Measurements from ENCODE around the gene CAPN13.

CAPN13 gene, protein sequence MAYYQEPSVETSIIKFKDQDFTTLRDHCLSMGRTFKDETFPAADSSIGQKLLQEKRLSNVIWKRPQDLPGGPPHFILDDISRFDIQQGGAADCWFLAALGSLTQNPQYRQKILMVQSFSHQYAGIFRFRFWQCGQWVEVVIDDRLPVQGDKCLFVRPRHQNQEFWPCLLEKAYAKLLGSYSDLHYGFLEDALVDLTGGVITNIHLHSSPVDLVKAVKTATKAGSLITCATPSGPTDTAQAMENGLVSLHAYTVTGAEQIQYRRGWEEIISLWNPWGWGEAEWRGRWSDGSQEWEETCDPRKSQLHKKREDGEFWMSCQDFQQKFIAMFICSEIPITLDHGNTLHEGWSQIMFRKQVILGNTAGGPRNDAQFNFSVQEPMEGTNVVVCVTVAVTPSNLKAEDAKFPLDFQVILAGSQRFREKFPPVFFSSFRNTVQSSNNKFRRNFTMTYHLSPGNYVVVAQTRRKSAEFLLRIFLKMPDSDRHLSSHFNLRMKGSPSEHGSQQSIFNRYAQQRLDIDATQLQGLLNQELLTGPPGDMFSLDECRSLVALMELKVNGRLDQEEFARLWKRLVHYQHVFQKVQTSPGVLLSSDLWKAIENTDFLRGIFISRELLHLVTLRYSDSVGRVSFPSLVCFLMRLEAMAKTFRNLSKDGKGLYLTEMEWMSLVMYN

DNA sequence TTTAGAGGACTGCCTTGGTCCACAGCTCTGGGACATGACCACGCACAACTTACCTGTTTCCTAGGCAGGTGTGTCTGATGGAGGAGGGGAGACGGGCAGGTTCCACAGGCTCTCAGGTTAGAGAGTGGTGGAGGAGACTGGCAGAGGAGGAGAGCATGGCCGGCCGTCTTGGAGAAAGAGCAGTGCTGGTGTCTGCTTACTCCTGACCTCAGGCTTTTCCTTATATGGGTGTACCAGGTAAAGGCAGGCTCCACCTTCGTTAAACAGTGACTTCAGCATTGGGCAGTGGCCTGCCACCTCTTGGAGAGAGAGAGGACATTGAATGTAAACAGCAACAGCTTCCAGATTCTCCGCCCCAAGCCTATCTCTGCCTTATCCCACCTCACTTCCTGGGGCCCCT is at the start of gene CAPN13:
Gene CAPN13, minus strand, starts transcription at position 198 of the 400 bp plus-strand sequence. CDS start 20,121 bp downstream, outside the sequence.
- DNase-seq, result no peak

- DNase-seq, result no peak
Measured at GRCh38 chr2:30847841-30848240, 40.6 kb upstream of the CAPN13 start.

DNA sequence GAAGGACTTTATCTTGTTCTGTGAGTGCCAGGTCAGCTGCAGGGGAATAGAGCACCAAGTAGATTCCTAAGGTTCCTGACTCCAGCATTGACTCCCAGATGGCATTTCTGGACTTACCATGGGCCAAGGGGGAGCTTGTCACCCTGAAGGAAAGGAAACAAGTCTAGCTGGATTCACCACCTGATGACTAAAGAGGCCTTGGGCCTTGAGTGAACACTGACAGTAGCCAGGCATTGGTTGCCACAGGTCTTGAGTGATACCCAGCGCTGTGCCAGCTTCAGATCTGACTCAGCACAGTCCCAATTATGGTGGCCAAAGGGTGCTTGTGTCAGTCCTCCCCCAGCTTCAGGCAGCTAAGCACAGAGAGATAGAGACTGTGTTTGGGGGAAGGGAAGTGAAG is 40.1 kb upstream of the CAPN13 start:
- no peak for DNase-seq

- DNase-seq, result no peak
Measured at GRCh38 chr2:30828586-30828985, 21.3 kb upstream of the CAPN13 start.

GRCh38 chr2:30826916-30827315 is 19.7 kb upstream of the CAPN13 start:
- no peak for DNase-seq

GRCh38 chr2:30826481-30826880 is 19.2 kb upstream of the CAPN13 start:
- no peak for DNase-seq

GRCh38 chr2:30823452-30823851 is 16.2 kb upstream of the CAPN13 start:
- no peak for DNase-seq

DNA sequence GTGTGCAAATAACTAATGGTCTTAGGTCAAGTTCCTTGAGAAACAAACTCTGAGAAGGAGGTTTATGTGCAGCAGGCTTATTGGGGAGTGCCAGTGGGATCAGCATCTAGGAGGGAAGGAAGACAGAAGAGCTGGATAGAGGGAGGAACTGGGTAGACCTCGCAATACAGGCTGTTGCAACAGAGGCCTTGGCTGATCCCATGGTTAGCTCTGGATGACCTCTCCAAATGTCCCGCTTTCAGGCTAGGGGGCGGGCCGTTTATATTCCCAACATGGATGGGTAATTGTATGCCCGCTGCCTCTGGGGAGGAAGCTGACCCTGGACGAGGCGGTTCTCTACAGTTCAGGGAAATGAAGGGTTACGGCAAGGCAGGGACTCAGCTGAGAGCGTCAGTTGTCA is 14.7 kb upstream of the CAPN13 start:
- no peak for DNase-seq

- DNase-seq, result no peak
Measured at GRCh38 chr2:30820381-30821055, 13.3 kb upstream of the CAPN13 start.

DNA sequence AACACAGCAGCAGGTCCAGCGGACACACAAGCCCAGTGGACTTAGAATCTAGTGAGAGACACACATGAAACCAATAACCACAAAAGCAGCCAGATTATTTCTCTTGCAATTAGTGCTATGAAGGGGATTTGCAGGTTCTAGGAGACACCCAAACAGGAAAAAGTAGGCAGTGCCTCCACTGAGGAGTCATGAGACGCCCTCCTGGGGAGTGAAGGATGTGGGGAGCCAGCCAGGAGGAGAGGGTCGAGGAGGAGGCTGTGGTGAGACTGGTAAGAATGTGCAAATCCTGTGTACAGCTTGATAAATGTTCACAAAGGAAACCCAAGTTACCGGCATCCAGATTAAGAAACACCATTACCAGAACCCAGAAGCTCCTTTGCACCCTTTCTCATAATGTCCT is 2.7 kb upstream of the CAPN13 start:
- no peak for DNase-seq

- DNase-seq, result no peak
Measured at GRCh38 chr2:30808695-30809094, 1.4 kb upstream of the CAPN13 start.

DNA sequence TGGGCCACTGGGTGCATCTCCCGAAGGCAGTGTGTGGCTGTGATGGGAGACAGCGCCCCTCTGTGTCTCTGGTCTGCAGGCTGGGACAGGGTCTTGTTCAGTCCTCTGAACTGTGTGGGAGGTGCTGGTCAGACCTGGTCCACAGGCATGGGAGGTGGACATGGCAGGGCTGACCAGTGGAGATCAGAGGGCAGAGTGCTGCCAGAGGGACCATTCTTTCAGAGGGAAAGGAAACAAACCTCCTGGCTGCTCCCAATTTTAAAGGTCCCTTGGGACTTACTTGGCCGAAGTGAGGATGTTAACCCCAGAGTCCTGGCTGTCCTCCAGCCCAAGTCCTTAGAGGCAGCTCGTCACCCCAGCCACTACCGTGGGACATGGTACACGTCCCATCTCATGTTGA is 4.0 kb downstream of the CAPN13 start:
- DNase-seq, result no peak

DNA sequence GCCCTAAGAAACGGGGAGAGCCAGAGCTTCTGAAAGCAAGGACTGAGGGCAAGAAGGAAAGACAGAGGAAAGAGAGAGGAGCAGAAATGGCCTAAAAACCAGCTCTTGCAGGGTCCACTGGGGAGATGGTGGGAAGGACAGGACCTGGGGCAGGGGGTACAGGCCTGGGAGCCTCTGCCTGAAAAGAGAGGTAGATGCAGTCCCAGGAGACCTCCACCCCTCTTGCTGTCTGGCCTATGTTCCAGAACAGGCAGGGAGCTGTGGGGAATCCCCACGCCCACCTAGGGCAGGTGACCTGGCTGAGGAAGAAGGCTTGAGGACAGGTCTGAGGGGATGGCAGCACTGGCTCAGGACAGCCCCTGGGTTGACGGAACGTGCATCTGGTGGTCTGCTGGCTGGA is 4.6 kb downstream of the CAPN13 start:
- DNase-seq, result no peak

DNA sequence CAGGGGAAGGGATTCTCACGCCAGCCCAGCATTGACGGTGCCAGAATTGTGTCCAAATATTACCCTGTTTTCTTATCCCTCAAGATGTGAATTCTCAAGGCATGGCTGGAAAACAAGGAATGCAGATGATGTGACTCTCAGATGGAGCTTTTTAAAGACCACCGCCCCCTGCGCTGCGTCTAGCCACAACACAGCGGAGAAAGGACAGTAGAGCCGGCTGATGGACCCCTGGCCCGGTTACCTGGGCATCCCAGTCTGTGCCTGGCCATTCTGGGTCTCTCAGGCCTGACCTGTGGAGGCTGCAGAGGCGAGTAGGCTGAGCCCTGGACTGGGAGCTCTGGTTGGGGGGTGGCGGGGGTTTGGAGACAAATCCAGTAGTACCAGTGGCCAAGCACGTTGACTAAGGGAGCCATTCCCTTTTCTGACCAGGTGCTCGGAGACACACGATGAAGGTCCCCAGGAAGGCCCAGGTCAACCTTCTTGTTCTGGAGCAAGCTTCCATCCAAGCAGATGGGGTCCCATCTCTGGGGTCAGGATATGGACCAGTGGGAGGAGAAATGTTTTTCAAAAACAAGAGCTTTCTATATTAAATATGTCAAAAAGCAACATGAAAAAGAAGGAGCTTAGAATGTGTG is 5.3 kb downstream of the CAPN13 start:
- DNase-seq, result no peak

GRCh38 chr2:30800159-30800558 is 7.1 kb downstream of the CAPN13 start:
- DNase-seq, result no peak

- DNase-seq, result no peak
Measured at GRCh38 chr2:30799366-30799765, 7.9 kb downstream of the CAPN13 start.

GRCh38 chr2:30798536-30798991 is 8.7 kb downstream of the CAPN13 start:
- DNase-seq, result no peak

GRCh38 chr2:30797381-30798015 is 9.7 kb downstream of the CAPN13 start:
- no peak for DNase-seq

DNA sequence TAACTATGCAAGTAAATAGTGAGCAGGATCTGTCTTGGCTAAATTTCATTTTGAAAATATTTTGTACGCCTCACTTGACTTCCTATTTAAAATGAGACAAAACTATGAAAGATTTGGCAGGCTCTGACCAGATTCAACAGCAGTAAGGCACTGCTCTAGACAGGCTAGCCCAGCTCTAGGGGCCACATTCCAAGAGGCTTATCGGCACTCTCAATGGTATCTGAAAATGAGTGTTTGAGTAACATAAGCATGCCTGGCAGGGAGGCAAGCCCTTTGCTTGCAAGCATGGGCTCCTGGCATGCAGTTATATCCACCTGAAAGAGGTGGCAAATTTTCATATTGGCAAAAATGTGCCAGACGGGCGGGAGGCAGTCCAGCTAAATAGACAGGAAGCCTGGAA is 10.5 kb downstream of the CAPN13 start:
- DNase-seq, result no peak

DNA sequence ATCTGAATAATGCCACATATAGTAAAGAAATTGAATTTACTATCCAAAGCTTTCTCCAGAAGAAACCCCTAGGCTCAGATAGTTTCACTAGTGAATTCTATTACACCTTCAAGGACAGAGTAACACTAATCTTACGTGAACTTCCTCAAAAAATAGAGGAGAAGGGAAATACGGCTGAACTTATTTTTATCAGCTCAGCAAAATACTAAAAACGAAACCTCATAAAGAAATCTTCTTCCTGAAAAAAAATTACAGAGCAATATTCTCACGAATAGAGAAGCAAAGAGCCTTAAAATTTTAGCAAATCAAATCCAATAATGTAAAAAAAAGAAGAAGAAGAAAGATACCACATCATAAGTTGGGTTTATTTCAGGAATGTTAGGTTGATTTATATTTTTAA is 14.7 kb downstream of the CAPN13 start:
- DNase-seq, result no peak

DNA sequence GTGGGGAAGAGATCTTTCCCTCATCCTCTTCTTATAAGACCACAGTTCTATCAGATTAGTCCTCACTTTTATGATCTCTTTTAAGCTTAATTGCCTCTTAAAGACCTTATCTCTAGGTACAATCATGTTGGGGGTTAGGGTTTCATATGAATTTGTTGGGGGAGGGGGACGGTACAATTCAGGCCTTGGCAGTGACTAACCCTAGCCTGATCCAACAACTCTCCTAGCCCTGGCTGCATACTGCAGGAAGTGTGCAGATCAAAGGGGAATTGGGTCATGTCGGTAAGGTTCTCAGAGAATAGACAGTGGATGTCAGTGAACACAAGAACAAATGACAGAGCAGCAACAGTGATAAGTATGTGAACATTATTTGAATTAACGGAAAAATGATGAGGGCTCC is 16.4 kb downstream of the CAPN13 start:
- DNase-seq, result no peak

DNA sequence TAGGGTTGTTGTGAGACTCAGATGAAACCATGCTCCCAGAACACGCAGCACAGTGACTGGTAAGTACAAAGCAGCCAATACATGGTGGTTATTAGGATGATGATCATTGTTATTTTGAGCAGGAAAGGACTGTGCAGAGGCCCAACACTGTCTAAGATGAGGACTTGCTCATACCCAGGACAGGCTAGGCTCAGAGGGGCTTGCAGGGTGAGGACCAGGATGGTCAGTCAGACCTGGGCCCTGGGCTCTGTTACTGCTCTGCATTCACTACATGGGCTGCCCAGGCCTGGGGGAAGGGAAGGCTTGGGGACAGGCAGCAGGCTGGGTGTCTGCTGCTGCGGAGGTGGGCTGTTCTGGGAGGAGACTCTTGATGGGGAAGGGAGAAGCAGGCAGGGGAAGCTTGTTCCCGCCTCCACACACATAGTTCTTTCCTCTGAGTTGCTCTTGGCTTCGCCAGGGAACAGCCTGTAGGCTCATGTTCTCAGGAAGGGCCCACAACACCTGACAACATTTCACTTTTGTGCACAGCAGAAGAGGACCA is 17.5 kb downstream of the CAPN13 start:
- no peak for DNase-seq
